Measurements from ENCODE around the gene CHCHD3.
A peak's percentile ranks its signal among the peaks of the same experiment; 100 is the strongest.

The CHCHD3 gene

DNA sequence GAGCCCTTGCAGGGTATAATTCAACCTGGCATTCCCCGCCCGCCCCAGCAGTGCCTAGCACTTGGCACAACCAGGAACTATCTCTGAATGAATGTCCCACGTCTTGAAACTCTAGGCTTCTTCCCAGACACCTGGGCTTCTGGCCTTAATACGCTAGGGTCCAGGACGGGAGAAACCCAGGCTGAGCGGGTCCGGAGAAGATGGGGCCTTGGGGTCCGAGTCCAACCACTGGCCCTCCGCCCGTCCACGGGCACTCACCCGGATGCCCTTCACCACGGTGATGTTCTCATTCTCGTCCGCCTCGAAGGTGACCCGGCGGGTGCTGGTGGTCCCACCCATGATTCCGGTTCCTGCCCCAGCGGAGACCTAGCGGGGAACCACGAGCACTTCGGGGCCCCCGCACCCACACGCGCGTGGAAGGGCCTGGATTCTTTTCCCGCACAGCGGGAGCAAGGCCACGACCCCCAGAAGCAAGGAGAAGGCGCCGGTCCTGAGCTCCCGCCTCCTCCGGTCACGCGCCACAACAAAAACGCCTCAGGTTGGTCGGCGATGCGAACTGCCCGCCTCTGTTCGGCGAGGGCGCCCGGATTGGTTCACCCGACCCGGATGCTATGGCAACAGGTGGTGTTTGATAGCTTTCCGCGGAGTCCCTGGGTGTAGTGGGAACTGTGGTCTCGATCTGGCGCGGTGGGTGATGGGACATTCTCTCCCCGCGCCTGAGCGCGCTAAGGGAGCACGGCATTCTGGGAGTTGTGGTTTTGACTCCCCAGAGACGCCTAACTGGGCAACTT, at the start of gene CHCHD3:
CHCHD3 (minus strand) TSS at position 492 of the 791 bp plus-strand sequence; CDS start at position 339, 153 bp downstream.
- DNase-seq, result peak; percentile 97

DNA sequence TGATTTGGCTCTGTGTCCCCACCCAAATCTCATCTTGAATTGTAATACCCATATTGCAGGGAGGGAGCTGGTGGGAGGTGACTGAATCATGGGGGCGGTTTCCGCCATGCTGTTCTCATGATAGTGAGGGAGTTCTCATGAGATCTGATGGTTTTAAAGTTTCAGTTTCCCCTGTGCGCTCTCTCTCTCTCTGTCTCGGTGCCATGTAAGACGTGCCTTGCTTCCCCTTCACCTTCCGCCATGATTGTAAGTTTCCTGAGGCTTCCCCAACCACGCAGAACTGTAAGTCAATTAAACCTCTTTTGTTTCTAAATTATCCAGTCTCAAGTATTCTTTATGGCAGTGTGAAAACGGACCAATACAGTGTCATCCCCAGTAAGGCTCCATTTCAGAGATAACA, 48.3 kb upstream of the CHCHD3 start:
- no peak for DNase-seq

DNA sequence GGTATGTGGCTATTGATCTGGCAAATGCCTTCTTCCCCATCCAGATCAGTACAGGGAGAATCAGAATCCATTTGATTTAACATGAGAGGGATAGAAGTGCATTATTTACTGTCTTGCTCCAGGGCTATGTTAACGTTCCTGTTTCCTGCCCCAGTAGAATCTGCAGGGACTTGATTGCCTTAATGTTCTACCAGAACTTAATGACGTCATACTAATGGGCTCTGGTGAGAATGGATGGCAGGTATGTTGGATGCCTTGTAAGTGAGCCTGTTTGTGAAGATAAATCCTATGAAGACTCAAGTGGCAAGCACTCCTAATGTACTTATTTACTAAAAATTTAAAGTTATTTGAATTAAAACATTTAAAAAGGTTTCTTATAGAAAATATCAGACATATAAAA, 44.5 kb upstream of the CHCHD3 start:
- DNase-seq, result no peak

DNA sequence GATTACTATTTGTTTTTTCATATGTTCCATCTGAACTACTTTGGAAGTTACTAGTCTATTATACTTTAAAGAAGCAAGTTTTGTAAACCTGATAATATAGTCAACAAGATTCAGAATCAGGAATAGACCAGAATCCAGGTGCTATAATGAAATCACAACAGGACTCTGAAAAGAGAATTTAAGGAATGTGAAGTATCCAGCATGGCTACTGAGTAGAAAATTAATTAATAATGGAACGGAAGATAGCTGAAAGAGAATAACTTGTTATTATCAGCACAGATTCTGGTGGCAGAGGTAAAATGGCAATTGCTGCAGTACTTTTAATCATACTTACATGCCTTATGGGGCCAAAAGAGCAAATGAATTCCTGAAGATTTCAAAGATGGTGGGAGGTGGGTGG, 43.1 kb upstream of the CHCHD3 start:
- DNase-seq, result no peak

DNA sequence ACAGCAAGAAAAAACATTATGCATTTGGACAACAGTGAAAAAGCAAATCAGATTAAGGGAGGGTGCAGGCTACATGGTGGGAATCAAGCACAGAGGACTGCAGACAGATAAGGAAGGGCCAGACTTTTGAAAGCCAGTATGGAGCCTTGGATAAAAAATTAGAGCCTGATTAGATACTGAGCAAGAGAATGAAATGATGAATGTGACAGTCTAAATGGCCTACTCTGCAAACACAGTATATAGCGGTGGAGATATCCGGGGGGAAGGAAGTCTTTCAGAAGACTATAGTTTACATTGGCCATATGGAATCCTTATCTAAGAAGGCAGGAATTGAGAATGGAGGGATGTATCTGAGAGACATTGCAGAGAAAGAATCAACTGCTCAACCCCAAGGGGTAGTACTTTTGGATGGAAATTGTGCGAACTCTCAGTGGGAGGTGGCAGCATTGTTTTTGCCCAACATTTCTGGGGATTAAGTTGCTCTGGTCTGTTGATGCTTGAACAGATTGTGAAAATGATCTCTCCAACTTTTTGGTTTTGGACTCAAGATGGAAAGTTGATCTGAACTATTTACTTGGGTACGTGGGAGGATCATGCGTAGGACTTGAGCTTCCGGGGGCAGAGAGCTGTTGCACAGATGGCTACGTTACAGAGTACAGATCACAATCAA, 39.4 kb upstream of the CHCHD3 start:
- DNase-seq, result no peak

DNA sequence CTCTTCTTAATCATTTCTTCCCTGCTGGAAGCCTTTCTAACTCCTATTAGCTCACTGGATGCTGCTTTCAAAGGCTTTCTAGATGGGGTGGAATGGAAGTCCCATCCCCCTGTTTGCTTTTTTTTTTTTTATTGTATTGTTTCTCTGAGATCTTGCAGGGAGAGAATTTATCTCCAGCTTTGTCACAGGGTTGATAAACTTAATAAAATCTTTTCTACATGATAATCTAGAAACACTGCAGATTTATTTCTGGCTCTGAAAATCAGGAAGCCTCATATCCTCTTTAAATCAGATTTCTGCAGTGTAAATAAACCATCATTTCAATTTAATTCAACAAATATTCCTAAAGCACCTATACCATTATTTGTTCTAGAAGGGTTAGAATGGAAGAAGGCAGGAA, 37.2 kb upstream of the CHCHD3 start:
- DNase-seq, result no peak

DNA sequence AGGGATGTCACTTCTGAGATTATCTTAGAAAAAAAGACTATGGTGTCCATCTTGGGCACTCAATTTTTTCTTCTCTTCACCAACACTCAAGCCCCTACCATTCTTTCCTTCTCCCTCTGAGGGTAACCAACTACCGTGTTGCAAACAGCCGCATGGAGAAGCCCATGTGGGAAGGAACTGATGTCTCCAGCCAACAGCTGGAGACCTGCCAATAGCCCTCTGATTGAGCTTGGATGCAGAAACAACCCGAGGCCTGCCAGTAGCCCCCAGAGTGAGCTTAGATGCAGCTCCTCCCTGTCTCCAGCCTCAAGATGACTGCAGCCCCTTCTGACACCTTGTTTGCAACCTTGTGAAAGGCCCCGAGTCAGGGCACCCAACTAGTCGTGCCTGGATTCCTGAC, 36.4 kb upstream of the CHCHD3 start:
- no peak for DNase-seq

DNA sequence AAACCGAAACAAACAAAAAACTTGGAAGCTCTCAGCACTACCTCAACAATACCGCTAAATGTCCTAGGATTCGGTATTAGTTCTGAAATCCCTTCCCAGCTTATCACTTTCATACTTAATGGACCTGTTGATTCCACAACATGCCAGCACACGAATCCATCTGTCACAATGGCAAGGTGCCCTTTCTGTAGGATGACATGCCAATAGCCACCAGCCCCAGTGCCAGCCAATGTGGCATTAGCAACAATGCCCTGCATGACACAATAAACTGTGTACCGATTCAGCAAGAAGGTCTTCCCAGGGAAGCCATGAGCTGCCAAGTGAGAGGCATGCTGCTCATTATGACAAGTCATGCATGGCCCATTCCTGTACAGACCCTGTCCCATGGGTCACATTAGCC, 35.6 kb upstream of the CHCHD3 start:
- no peak for DNase-seq

DNA sequence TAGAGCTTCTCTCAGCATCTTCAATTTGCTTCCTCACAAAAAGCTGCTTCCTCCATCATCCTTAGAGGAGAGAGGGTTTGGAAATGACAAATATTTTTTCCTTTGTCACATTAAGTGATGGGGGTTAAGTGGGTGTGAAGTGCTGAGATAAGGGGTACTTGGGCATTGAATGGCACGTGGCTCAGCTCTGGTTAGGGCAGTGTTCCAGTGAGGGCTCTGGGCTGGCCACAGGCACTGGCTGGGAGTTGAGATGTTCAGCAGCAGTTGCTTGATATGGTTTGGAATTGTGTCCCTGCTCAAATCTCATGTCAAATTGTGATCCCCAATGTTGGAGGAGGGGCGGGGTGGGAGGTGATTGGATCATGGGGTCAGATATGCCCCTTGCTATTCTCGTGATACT, 33.7 kb upstream of the CHCHD3 start:
- no peak for DNase-seq

DNA sequence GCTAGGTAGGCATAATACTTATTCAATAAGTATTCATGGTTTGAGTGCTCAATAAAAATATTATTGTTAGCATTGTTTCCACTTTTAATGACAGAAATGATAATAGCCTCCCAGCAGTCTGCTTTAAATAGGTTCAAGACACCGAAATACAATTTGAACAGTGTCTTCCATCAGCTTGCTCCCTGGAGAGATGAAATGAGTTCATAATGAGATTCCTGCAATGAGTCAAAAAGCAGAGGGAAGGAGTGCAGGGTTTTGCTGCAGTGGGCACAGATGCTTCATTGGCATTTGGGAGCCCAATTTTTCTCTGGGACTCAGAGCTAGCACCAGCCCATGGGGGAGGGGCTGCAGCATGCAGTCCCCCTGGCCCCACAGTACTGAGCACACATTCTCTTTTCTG, 32.6 kb upstream of the CHCHD3 start:
- no peak for DNase-seq

DNA sequence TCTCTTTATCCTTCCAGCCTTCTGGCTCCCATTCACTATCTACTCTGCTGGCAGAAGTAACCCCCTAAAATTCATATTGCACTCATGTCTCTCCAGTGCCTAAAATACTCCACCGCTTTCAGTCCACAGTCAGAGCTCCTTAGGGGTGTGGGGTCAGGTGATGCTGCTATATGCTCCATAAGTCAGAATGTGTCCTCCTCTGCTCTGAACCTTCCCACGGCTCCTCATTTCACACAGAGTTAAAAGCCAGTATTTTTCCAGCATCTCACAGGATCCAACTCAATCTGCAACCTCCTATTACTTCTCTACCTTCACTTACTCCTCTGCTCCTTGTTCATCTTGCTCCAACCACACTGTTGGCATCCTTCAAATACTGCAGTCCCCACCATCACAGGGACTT, 31.1 kb upstream of the CHCHD3 start:
- DNase-seq, result no peak

DNA sequence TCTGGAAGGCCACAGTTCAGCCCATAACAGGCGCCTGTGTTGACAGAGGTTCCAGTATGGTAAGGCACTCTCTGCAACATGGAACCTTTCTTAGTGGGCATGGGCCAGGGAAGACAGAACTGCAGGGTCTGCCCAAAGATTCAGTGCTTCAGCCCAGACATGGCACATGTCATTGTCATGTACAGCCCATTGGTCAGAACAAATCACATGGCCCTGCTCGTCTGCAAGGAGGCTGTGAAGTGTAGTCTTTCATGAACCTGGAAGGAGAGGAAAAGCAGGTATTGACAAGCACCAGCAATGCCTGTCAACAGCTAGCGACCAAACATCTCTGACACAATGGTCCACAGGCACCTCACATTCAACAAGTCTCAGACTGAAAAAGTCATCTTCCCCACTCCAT, 30.4 kb upstream of the CHCHD3 start:
- no peak for DNase-seq

DNA sequence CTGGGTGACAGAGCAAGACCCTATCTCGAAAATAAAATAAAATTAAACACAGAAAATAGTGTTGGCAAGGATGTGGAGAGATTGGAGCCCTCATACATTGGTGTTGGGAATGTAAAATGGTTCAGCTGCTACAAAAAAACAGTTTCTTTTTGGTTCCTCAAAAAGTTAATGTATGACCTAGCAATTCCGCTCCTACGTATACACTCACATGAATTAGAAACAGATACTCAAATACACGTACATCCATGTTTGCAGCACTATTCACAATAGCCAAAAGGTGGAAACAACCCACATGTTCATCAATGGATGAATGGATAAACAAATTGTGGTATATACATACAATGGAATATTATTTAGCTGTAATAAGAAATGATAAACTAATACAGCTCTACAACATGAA, 28.4 kb upstream of the CHCHD3 start:
- DNase-seq, result no peak

DNA sequence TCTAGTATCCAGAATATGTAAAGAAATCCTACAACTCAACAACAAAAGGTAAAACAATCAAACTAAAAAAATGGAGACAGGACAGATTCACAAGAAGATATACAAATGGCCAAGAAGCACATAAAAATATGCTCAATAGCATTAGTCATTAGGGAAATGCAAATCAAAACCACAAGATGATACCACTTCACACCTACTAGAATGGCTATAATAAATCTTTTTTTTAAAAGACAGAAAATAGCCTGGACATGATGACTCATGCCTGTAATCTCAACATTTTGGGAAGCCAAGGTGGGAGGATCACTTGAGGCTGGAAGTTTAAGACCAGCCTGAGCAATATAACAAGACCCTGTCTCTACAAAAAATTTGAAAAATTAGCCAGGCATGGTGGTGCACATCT, 27.9 kb upstream of the CHCHD3 start:
- no peak for DNase-seq

DNA sequence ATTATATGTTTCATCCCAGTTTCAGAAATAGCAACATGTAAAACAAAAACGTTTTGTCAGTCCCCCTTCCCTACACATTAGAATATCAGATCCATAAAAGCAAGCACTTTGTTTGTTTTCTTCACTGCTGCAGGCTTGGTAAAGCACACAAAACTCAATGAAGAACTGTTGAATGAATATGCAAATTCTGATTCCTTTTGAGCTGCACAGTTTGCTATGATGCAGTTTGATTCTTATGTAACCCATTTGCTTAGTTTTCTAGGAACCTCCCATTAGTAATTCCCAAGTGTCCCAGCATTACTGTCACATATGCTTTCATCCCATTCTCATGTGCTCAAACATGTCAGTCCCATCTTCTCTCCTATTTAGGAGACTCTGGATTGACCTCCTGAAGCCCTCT, 26.1 kb upstream of the CHCHD3 start:
- no peak for DNase-seq

DNA sequence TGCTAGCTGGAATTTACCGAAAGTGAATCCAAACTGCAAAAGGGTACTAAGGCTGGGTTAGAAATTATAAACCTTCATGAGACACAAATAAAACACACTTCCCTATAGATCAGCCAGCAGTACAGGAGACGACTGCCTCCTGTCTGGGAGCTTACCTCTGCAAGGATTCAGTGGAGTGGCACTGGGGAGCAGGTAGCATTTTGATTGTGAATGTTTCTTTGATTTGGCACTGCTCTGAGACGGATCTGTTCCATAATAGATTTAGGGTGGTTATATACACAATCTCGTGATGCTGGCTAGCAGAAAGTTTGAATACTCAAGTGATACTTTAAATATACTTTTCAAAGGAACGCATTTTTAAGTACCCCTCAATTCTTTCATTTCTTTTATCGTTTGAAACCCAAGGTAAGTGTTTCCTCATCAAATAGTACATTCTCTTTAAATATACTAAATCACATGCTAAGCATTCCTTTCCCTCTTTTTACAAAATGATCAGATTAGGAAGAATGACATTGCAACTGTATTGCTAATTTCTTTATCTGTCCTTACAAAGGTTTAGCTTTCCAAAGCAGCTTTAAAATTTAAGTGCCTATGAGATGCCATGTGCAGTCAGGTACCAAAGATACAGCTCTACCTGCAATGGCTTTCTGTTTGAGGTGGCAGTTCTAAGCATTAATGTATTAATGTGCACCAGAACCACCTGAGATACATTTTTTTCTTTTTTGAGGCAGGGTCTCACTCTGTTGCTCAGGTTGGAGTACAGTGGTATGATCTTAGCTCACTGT, 20.6 kb upstream of the CHCHD3 start:
- DNase-seq, result no peak

DNA sequence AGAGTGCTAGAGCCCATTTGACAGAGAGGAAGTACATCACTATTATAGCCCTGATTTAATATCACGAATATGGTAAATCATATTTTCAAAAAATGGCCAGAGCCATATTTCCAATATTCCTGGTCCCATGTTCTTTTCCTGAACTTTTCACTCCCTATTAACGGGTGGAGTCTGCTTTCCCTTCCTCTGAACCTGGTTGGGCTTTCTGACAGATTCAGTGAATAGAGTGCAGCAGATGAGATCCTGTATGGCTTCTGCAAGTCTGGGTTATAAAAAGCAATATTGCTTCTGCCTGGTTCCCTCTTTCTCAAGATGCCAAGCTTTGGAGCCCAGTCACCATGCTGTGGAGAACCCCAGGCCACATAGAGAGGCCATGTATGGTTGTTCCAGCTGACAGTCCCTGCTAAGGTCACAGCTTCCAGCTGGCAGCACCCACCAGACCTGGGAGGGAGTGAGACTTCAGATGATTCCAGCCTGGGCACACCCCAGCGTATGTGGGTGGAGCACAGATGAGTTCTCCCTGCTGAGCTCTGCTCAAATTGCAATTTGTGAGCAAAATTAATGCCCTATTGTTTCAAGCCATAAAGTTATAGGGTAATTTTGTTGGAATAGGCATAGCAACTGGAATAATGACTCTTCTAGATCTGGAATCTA, 17.9 kb upstream of the CHCHD3 start:
- DNase-seq, result no peak

DNA sequence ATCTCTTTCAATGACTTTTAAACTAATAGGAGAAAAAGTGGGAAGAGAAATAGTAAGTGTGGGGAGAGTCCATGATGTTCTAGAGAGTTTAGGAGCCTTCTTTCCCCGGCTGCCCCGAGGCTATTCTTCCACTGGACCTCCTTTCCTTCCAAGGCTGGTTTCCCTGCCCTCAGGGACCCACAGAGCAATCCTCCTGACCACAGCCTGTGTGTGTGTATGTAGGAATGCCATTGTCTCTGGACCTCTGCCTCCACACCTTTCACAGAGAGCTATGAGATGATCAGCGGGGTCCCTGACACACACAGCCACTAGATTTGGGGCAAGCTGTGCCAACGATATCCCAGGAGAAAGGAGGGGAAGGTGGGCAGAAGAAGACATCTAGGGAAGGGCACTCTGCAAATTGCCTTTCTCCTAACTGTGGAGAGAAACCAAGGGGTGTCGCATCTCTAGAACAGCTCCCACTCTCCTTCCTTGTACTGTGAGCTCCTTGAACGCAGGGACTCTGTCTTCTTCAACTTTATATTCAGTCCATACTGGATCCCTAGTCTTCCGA, 13.3 kb upstream of the CHCHD3 start:
- DNase-seq, result no peak

DNA sequence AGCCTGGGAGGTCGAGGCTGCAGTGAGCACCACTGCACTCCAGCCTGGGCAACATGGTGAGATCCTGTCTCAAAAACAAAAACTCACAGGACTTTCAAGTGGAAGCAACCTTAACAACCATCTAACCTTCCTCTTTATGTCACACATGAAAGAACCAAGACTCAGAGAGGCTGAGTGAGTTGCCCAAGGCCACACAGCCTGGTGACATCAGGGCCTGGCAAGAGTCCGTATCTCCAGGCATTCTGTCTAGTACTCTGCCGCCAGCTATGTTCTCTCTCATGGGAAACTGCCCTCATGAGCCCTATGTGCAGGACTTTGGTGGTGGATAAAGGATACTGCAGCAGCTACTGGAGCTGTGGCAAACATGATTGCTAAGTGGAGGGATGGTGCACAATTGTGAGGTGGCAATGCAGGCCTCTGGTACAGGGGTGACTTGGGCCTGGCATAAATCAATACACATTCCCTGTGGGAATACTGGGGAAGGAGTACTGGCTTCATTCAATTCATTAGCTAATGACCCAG, 10.1 kb upstream of the CHCHD3 start:
- no peak for DNase-seq

DNA sequence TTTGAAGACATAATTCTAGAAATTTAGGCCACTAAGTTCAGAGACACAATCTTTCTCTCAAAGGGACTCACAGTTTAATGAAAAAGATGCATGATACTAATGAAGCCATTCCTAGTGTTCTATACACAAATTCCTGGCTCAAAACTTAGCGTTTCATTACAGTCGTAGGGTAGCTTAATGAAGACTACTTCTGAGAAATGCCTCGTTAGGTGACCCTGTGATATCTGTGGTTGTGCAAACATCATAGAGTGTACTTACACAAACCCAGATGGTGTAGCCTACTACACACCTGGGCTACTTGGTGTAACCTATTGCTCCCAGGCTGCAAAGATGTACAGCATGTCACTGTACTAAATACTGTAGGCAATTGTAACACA, 488 bp upstream of the CHCHD3 start:
- DNase-seq, result no peak

DNA sequence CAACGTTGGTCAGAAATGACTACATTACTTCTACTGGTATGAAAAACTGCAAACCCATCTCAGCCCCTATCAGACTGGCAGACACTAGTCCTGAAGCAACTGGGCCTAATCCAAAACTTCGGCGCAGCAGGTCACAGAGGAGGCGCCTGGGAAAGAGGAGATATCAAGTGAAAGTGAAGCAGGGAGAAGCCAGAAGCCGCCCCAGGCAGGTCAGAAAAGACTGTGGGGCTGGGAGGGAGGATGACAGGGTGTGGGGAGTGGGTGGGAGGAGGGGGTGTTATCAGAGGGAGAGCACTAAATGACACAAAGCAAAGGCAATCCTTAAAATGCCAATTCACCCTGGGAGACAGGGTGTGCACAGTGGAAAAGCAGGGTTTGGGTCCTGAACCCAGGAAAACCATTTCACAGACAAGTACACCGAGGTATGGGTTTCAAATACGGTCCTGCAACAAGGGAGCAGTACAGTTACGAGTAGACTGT, 731 bp downstream of the CHCHD3 start:
- no peak for DNase-seq

DNA sequence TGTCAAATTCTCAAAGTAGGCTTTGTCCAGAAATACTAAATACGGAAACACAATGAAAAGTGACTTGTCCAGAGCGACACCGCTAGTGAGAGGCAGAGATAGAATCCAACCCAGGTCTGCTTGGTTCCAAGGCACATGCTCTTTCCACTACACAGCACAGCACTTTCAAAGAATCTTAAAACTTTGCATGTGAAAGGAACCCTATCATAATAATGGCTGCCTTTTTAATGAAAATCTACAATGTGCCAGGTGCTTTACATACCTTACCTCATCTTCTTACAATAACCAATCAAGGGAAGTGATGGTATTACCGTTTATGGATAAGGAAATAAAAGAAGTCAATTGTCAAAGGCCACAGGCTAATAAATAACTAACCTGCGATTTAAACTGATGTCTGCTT, 2.6 kb downstream of the CHCHD3 start:
- no peak for DNase-seq

DNA sequence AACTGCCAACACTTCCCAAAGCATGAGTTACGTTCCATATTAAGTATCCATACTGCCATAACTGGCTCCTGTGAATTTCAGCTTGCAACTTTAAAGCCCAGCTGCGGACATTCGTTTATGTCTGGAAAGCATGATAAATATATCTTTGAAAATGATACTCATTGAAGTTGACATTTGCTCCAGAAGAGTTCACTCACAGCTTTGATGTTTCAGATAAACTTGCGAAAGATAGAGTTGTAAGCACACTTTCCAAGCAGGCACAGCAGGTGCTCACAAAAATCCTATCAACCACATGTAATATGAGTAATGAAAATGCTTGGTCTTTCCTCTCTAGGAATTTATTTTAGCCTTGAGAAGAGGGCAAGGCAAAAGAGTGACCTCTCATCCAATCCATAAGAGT, 4.5 kb downstream of the CHCHD3 start:
- no peak for DNase-seq
